ENCODE measurements around the gene MNT.

The MNT gene

GRCh38 chr17:2362016-2362415 is 38.8 kb downstream of the MNT start:
- no peak for DNase-seq

GRCh38 chr17:2361010-2361760 is 39.7 kb downstream of the MNT start:
- no peak for DNase-seq

- no peak for DNase-seq
Observed at GRCh38 chr17:2357931-2358434, 42.9 kb downstream of the MNT start.

GRCh38 chr17:2357237-2357636 is 43.6 kb downstream of the MNT start:
- no peak for DNase-seq

- DNase-seq: no peak
Observed at GRCh38 chr17:2354311-2354710, 46.5 kb downstream of the MNT start.

GRCh38 chr17:2351269-2351668 is 49.6 kb downstream of the MNT start:
- no peak for DNase-seq

GRCh38 chr17:2347805-2348685 is 52.8 kb downstream of the MNT start:
- no peak for DNase-seq

- no peak for DNase-seq
Observed at GRCh38 chr17:2346475-2346874, 54.4 kb downstream of the MNT start.

- no peak for DNase-seq
Observed at GRCh38 chr17:2344528-2344927, 56.3 kb downstream of the MNT start.

GRCh38 chr17:2343421-2343820 is 57.4 kb downstream of the MNT start:
- no peak for DNase-seq

- DNase-seq: no peak
Observed at GRCh38 chr17:2338315-2338657, 62.6 kb downstream of the MNT start.

GRCh38 chr17:2337544-2338314 is 63.1 kb downstream of the MNT start:
- DNase-seq: peak; percentile 33 to 59 (median 49)

- peak; percentile 52 to 75 (median 63) for DNase-seq
Observed at GRCh38 chr17:2336852-2337543, 63.9 kb downstream of the MNT start, which contains the start of gene SGSM2. Gene SGSM2 (plus strand): TSS chr17:2337501. CDS start chr17:2337689, 188 bp downstream.

- DNase-seq: peak; percentile 81 to 88 (median 84)
Observed at GRCh38 chr17:2336215-2336851, 64.5 kb downstream of the MNT start, which contains the start of gene TSR1. Gene TSR1 (minus strand): TSS chr17:2336457. CDS start chr17:2336427, 30 bp downstream.

- DNase-seq: no peak
Observed at GRCh38 chr17:2335726-2336214, 65.1 kb downstream of the MNT start.
